Type B pancreatic cell (in vitro differentiated cells): Measurements from ENCODE around the gene TPRN. TPM values are rescaled to one million over a fixed set of nuclear protein-coding genes. Genes with fewer than 3 reads are reported as not detected.

Source experiments
- DNase-seq: peaks from one replicate; pipeline ENCODE4 v3.0.0; 2021; ENCODE audit warnings: mixed read lengths; ENCODE audit not compliant: unreplicated experiment; ENCODE audit errors: extremely low spot score
- H3K27ac Mint-ChIP-seq: 2 replicates; pipeline ENCODE4 v1.8.0; 2021; ENCODE audit warnings: mild to moderate bottlenecking, mixed read lengths
- H3K27me3 Mint-ChIP-seq: 2 replicates; pipeline ENCODE4 v1.8.0; 2021; ENCODE audit warnings: mixed read lengths
- H3K36me3 Mint-ChIP-seq: 2 replicates; pipeline ENCODE4 v1.8.0; 2021; ENCODE audit warnings: mixed read lengths
- H3K4me1 Mint-ChIP-seq: one replicate; pipeline ENCODE4 v1.8.0; 2021; ENCODE audit warnings: mixed read lengths; ENCODE audit not compliant: unreplicated experiment
- H3K4me3 Mint-ChIP-seq: 2 replicates; pipeline ENCODE4 v1.8.0; 2021; ENCODE audit warnings: mild to moderate bottlenecking, mixed read lengths
- H3K9me3 Mint-ChIP-seq: 2 replicates; pipeline ENCODE4 v1.8.0; 2021; ENCODE audit warnings: mixed read lengths
- CTCF ChIP-seq: fragments of 200-600 bp; sonication (generic); conservative IDR thresholded peaks from 2 replicates; pipeline ENCODE4 v1.5.0; 2021; ENCODE audit warnings: antibody characterized with exemption, mild to moderate bottlenecking
- total RNA-seq: library from RNA; stranded (reverse); gene quantifications from 2 replicates; pipeline ENCODE4 v1.2.1, GENCODE V29; 2021; ENCODE audit warnings: low replicate concordance

TPRN gene
- total RNA-seq, 1 donor from 2014 or later: 24.1 TPM

DNA sequence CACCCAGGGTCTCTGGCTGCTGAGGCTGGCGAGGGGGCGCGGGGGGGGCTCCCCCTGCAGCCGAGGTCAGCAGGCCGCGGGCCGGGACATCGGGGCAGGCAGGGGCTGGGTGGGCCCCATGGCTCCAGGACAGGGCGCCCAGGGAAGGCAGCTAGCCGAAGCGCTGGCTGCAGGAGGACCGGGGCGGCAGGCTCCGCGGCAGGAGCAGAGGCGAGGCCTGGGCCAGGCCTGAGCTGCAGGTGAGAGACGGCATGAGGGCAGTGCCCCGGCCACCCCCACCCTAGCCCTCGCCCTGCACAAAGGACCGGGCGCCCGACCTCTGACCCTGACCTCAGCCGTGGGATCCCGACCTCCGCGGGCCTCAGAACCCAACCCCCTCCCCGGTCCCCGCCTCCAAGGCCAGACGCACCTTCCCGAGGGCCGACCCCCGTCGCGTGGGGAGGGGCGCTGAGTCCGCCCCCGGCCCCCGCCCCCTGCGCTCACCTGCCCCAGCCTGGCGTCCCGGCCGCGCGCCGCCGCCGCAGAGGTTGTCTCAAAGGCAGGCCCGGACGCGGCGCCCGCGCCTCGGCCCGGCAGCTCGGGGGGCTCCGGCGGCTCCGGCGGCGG lies 21.1 kb upstream of the TPRN start:
- TF ChIP-seq CTCF: no peak
- Mint-ChIP-seq H3K36me3 (no peaks in the 10 kb centered on the region), H3K27me3 (no peaks in the 10 kb centered on the region), H3K9me3 (no peaks in the 10 kb centered on the region), H3K4me3 (no peak overlapping the region), H3K4me1 (peaks cover 3% of the 10 kb centered on the region), H3K27ac (no peak overlapping the region)
- DNase-seq: no peak

DNA sequence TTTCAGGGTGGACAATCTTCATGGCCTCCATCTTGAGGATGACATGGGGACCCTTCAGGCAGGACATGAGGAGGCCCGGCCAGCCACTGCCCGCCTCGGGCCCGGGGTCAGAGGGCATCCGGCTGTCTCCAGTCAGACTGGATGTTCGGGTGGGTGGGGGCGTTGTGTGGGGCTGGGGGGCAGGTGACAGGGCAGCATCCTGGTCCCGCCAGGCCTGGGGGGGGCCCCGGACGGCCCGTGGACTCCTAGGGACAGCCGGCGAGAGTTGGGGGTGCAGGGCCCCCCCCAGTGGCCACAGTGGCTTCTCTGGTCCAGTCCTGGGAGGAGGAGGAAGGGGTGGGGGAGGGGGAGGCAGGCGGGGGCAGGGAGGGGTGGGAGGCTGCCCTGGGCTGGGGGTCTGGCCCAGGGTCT lies 20.6 kb upstream of the TPRN start:
- Mint-ChIP-seq H3K36me3 (no peaks in the 10 kb centered on the region), H3K4me1 (peaks cover 3% of the 10 kb centered on the region), H3K4me3 (peak overlapping the region; percentile 39), H3K9me3 (no peaks in the 10 kb centered on the region), H3K27me3 (no peaks in the 10 kb centered on the region), H3K27ac (no peak overlapping the region)
- DNase-seq: no peak
- no peak for TF ChIP-seq CTCF

DNA sequence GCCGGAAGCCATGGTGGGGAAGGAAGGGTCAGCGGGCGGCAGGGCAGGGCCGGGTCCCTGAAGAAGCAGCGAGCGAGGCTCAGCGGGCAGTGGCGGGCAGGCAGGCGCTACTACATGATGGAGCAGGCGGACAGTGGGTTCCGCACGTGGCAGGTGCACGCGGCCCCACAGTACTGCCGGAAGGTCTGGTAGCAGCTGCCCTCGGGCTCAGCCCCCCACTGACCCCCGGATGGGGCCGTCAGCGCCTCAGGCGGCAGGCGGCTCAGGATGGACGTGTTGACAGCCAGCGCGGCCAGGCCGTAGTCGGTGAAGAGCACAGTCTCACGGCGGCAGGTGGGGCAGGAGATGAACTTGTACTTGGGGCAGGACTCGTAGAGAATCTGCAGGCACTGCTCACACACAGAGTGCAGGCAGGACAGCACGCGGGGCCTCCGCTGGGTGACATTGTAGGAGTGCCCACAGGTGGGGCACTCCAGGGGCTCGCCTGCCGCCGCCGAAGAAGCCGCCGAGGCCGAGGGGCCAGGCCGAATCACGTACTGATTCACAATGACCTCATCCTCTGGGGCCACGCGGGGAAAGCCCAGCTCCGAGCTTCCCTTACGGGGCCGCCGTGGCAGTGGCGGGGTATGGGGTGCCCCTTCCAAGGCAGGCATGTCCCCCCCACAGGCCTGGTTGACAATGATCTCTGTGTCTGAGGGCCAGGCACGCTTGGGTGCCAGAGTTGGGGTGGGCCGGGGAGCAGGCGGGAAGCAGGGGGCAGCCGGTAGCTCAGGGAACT lies 20.0 kb upstream of the TPRN start:
- H3K36me3 Mint-ChIP-seq: no peaks in the 10 kb centered on the region
- H3K27me3 Mint-ChIP-seq: no peaks in the 10 kb centered on the region
- H3K27ac Mint-ChIP-seq: no peak overlapping the region

GRCh38 chr9:137219757-137220316 lies 19.3 kb upstream of the TPRN start:
- peak overlapping the region; percentile 58 for H3K4me3 Mint-ChIP-seq
- no peaks in the 10 kb centered on the region for H3K27me3 Mint-ChIP-seq

More for the DNA sequence above, 20.0 kb upstream of the TPRN start:
- TF ChIP-seq CTCF: no peak
- Mint-ChIP-seq H3K4me1 (peaks cover 3% of the 10 kb centered on the region), H3K4me3 (peak overlapping the region; percentile 58), H3K9me3 (no peaks in the 10 kb centered on the region)
- no peak for DNase-seq

GRCh38 chr9:137218754-137219271 lies 18.3 kb upstream of the TPRN start:
- Mint-ChIP-seq H3K4me1 (peaks cover 3% of the 10 kb centered on the region), H3K27me3 (no peaks in the 10 kb centered on the region), H3K27ac (peak overlapping the region; percentile 43), H3K36me3 (no peaks in the 10 kb centered on the region), H3K9me3 (no peaks in the 10 kb centered on the region), H3K4me3 (peak overlapping the region; percentile 31)
- no peak for TF ChIP-seq CTCF
- no peak for DNase-seq

More at GRCh38 chr9:137219757-137220316, 19.3 kb upstream of the TPRN start:
- no peak for TF ChIP-seq CTCF
- DNase-seq: no peak
- Mint-ChIP-seq H3K36me3 (no peaks in the 10 kb centered on the region), H3K4me1 (peaks cover 3% of the 10 kb centered on the region), H3K9me3 (no peaks in the 10 kb centered on the region), H3K27ac (no peak overlapping the region)
